PFSK-1 (cell line): Measurements from ENCODE around the gene ANKRD33B.

Experiments used
- POLR2AphosphoS5 ChIP-seq: IDR thresholded peaks from 2 replicates; pipeline ENCODE4 v1.6.1; 2012; ENCODE audit warnings: low read depth, mild to moderate bottlenecking, control low read depth, low read length, moderate library complexity
- REST ChIP-seq, 2 experiments: IDR thresholded peaks; 2 replicates each; pipeline versions ENCODE4 v1.6.1 to v1.8.0; 2011 to 2012; ENCODE audit warnings: low read depth in 2 of 2, low read length in 2 of 2, control low read depth in 1 of 2, inconsistent platforms in 1 of 2, mild to moderate bottlenecking in 1 of 2, moderate library complexity in 1 of 2; ENCODE audit not compliant: insufficient read depth in 1 of 2
- SIN3A ChIP-seq: IDR thresholded peaks from 2 replicates; pipeline ENCODE4 v1.6.1; 2012; ENCODE audit warnings: mild to moderate bottlenecking, low read length, moderate library complexity, borderline replicate concordance; ENCODE audit not compliant: insufficient read depth
- TAF1 ChIP-seq: IDR thresholded peaks from 2 replicates; pipeline ENCODE4 v1.6.1; 2012; ENCODE audit warnings: low read length, control low read depth, borderline replicate concordance; ENCODE audit not compliant: insufficient read depth

GRCh38 chr5:10572451-10572850, 8.6 kb downstream of the ANKRD33B start:
- no peak for TF ChIP-seq POLR2AphosphoS5
- TF ChIP-seq REST (IDR thresholded peaks at IDR 0.05; ENCODE audit: insufficient read depth in 1 of 2, low read depth in 2 of 2, low read length in 2 of 2): no peak
- no peak for TF ChIP-seq TAF1
- no peak for TF ChIP-seq SIN3A
